Chondrocyte (in vitro differentiated cells): ENCODE measurements around the gene HBQ1. TPM values are rescaled to one million over a fixed set of nuclear protein-coding genes. Genes with fewer than 3 reads are reported as not detected.

ENCODE experiments used
- DNase-seq: peaks from one replicate; pipeline ENCODE4 v3.0.0; 2021; ENCODE audit warnings: mixed read lengths, low spot score
- H3K27ac Mint-ChIP-seq: one replicate; pipeline ENCODE4 v1.8.0; 2021; ENCODE audit warnings: mild to moderate bottlenecking, moderate library complexity, mixed read lengths; ENCODE audit not compliant: unreplicated experiment
- H3K27me3 Mint-ChIP-seq: 2 replicates; pipeline ENCODE4 v1.8.0; 2021; ENCODE audit warnings: low read depth, mixed read lengths
- H3K36me3 Mint-ChIP-seq: 2 replicates; pipeline ENCODE4 v1.8.0; 2021; ENCODE audit warnings: low read depth, mixed read lengths
- H3K4me1 Mint-ChIP-seq: 2 replicates; pipeline ENCODE4 v1.8.0; 2021; ENCODE audit warnings: low read depth, mild to moderate bottlenecking, mixed read lengths
- H3K4me3 Mint-ChIP-seq: one replicate; pipeline ENCODE4 v1.8.0; 2021; ENCODE audit warnings: mild to moderate bottlenecking, moderate library complexity, mixed read lengths; ENCODE audit not compliant: unreplicated experiment
- H3K9me3 Mint-ChIP-seq: 2 replicates; pipeline ENCODE4 v1.8.0; 2021; ENCODE audit warnings: low read depth, mixed read lengths
- CTCF ChIP-seq: fragments of 200-600 bp; sonication (generic); IDR thresholded peaks from 2 replicates; pipeline ENCODE4 v1.5.0; 2021; ENCODE audit warnings: antibody characterized with exemption, mild to moderate bottlenecking, moderate library complexity
- total RNA-seq: library from RNA; stranded (reverse); gene quantifications from 3 replicates; pipeline ENCODE4 v1.2.1, GENCODE V29; 2021

HBQ1 gene
- total RNA-seq, 1 donor from 2014 or later: not detected

GRCh38 chr16:140175-140857 lies 39.9 kb upstream of the HBQ1 start:
- no peak overlapping the region for H3K27ac Mint-ChIP-seq
- peaks cover 12% of the 10 kb centered on the region for H3K4me1 Mint-ChIP-seq
- no peak for DNase-seq
- H3K36me3 Mint-ChIP-seq: no peaks in the 10 kb centered on the region
- H3K4me3 Mint-ChIP-seq: no peak overlapping the region
- no peak for TF ChIP-seq CTCF
- H3K27me3 Mint-ChIP-seq: no peaks in the 10 kb centered on the region
- no peaks in the 10 kb centered on the region for H3K9me3 Mint-ChIP-seq

- TF ChIP-seq CTCF: no peak
- no peak for DNase-seq
- no peaks in the 10 kb centered on the region for H3K9me3 Mint-ChIP-seq
- H3K27ac Mint-ChIP-seq: no peak overlapping the region
- peaks cover 5% of the 10 kb centered on the region for H3K4me1 Mint-ChIP-seq
- no peaks in the 10 kb centered on the region for H3K27me3 Mint-ChIP-seq
- H3K36me3 Mint-ChIP-seq: no peaks in the 10 kb centered on the region
- H3K4me3 Mint-ChIP-seq: no peak overlapping the region
Observed at GRCh38 chr16:142405-142967, 37.8 kb upstream of the HBQ1 start.

GRCh38 chr16:143047-143446 lies 37.2 kb upstream of the HBQ1 start:
- TF ChIP-seq CTCF: no peak
- Mint-ChIP-seq H3K9me3 (no peaks in the 10 kb centered on the region), H3K27me3 (no peaks in the 10 kb centered on the region), H3K4me1 (peaks cover 5% of the 10 kb centered on the region), H3K4me3 (no peak overlapping the region), H3K27ac (no peak overlapping the region), H3K36me3 (no peaks in the 10 kb centered on the region)
- DNase-seq: no peak

GRCh38 chr16:143456-143855 lies 36.8 kb upstream of the HBQ1 start:
- no peaks in the 10 kb centered on the region for H3K27me3 Mint-ChIP-seq
- no peak for TF ChIP-seq CTCF
- no peak overlapping the region for H3K4me3 Mint-ChIP-seq
- H3K4me1 Mint-ChIP-seq: peaks cover 5% of the 10 kb centered on the region
- H3K9me3 Mint-ChIP-seq: no peaks in the 10 kb centered on the region
- no peaks in the 10 kb centered on the region for H3K36me3 Mint-ChIP-seq
- no peak for DNase-seq
- no peak overlapping the region for H3K27ac Mint-ChIP-seq

GRCh38 chr16:144797-145252 lies 35.4 kb upstream of the HBQ1 start:
- peaks cover 9% of the 10 kb centered on the region for H3K4me1 Mint-ChIP-seq
- H3K27me3 Mint-ChIP-seq: no peaks in the 10 kb centered on the region
- no peak for TF ChIP-seq CTCF
- no peak for DNase-seq
- H3K36me3 Mint-ChIP-seq: no peaks in the 10 kb centered on the region
- no peak overlapping the region for H3K4me3 Mint-ChIP-seq
- no peak overlapping the region for H3K27ac Mint-ChIP-seq
- no peaks in the 10 kb centered on the region for H3K9me3 Mint-ChIP-seq
